ENCODE measurements around the gene DAGLB. TPM values are rescaled to one million over a fixed set of nuclear protein-coding genes. Genes with fewer than 3 reads are reported as not detected.
"Not testable (repeated sequence)": the region's sequence is repeated elsewhere in the genome, so short reads cannot be mapped to it uniquely, and the experiment has no call there.

The DAGLB gene
- total RNA-seq, 1 donor from 2014 or later, result 19.3 TPM

DNA sequence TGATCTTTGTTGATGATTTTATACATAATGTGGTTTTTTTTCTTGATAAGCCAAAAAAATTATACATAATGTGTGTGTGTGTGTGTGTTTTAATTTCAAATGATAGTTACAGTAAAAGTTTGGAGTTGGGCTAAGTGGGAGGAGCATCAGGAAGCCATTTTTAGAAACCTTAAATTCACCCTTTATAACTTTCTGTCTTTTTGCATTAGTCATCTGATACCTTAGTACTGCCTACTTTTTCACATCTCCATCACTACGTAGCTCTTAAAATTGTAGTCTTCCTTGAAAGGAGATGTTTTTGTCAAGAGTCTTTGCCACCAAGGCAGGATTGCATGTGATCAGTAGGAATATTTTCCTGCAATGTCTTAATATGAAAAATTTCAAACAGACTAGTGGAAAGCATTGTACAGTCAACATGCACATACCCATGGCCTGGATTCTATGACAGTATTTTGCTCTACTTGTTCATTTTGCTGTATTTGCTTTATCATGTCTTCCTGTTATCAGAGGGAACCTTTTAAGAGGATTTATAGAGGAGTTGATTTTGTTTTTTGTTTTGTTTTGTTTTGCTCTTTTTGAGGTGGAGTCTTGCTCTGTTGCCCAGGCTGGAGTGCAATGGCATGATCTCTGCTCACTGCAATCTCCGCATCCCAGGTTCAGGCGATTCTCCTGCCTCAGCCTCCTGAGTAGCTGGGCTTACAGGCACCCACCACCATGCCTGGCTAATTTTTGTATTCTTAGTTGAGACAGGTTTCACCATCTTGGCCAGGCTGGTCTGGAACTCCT lies 67.3 kb downstream of the DAGLB start:
- H3K27me3 ChIP-seq (ENCODE audit: control insufficient read depth in 3 of 3, insufficient read depth in 3 of 3, low read length in 3 of 3), result no peaks in the 10 kb centered on the region
- H3K9me3 ChIP-seq (ENCODE audit: control insufficient read depth in 3 of 3, low read length in 3 of 3), result no peaks in the 10 kb centered on the region
- H3K36me3 ChIP-seq (ENCODE audit: control insufficient read depth in 3 of 3, insufficient read depth in 3 of 3, low read length in 3 of 3), result no peaks in the 10 kb centered on the region
- H3K9ac ChIP-seq (ENCODE audit: low read depth in 1 of 3, low read length in 3 of 3), result no peak overlapping the region
- H3K27ac ChIP-seq (ENCODE audit: low read depth, low read length), result no peak overlapping the region
- H3K4me1 ChIP-seq (ENCODE audit: control insufficient read depth in 3 of 3, insufficient read depth in 3 of 3, low read length in 3 of 3), result peaks cover 40 to 56% (median 50%) of the 10 kb centered on the region in 3 donors
- H3K4me3 ChIP-seq (ENCODE audit: low read length in 3 of 3), result no peak overlapping the region

DNA sequence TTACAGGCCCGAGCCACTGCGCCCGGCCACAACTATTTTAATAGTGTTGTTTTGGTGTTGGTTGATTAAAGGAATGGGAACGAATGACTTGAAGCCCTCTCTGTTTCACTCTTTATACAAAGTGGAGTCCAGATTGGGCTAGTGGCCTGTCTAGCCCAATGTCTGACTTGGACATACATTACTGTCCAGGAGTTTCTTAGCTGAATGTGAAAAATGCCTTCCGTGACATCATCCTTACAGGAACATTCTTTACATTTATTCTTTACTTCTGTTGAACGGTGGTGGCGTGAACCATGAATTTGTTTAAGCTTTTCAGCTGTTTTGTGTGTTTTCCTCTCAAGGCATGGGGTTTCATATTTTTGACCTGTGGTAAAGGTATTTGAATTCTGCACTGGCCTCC lies 67.9 kb downstream of the DAGLB start:
- no peak overlapping the region for H3K27ac ChIP-seq (ENCODE audit: low read depth, low read length)
- no peak overlapping the region for H3K4me3 ChIP-seq (ENCODE audit: low read length in 3 of 3)
- no peaks in the 10 kb centered on the region for H3K9me3 ChIP-seq (ENCODE audit: control insufficient read depth in 3 of 3, low read length in 3 of 3)
- peak overlapping the region in 1 of 3 donors; percentile 1 for H3K9ac ChIP-seq (ENCODE audit: low read depth in 1 of 3, low read length in 3 of 3)
- peaks cover 36 to 55% (median 44%) of the 10 kb centered on the region in 3 donors for H3K4me1 ChIP-seq (ENCODE audit: control insufficient read depth in 3 of 3, insufficient read depth in 3 of 3, low read length in 3 of 3)
- H3K27me3 ChIP-seq (ENCODE audit: control insufficient read depth in 3 of 3, insufficient read depth in 3 of 3, low read length in 3 of 3), result no peaks in the 10 kb centered on the region
- no peaks in the 10 kb centered on the region for H3K36me3 ChIP-seq (ENCODE audit: control insufficient read depth in 3 of 3, insufficient read depth in 3 of 3, low read length in 3 of 3)

DNA sequence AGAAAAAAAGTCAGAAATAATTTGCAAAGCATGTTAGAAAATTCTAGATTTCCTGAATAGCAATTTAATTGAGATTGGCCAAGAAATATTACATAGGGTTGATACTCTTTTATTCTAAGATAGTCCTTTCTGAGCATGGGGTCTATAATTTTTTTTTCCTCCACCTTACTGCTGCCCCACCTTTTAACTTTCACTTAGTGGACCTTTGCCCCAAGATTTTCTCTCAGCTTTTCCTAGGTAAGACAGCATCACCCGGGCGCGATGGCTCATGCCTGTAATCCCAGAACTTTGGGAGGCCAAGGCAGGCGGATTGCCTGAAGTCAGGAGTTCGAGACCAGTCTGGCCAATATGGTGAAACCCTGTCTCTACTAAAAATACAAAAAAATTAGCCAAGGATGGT lies 69.2 kb downstream of the DAGLB start:
- H3K4me3 ChIP-seq (ENCODE audit: low read length in 3 of 3); H3K9ac ChIP-seq (ENCODE audit: low read depth in 1 of 3, low read length in 3 of 3); H3K27me3 ChIP-seq (ENCODE audit: control insufficient read depth in 3 of 3, insufficient read depth in 3 of 3, low read length in 3 of 3); H3K9me3 ChIP-seq (ENCODE audit: control insufficient read depth in 3 of 3, low read length in 3 of 3); H3K27ac ChIP-seq (ENCODE audit: low read depth, low read length); H3K36me3 ChIP-seq (ENCODE audit: control insufficient read depth in 3 of 3, insufficient read depth in 3 of 3, low read length in 3 of 3): not testable (repeated sequence)
- peaks cover 28 to 45% (median 35%) of the 10 kb centered on the region in 3 donors for H3K4me1 ChIP-seq (ENCODE audit: control insufficient read depth in 3 of 3, insufficient read depth in 3 of 3, low read length in 3 of 3)

DNA sequence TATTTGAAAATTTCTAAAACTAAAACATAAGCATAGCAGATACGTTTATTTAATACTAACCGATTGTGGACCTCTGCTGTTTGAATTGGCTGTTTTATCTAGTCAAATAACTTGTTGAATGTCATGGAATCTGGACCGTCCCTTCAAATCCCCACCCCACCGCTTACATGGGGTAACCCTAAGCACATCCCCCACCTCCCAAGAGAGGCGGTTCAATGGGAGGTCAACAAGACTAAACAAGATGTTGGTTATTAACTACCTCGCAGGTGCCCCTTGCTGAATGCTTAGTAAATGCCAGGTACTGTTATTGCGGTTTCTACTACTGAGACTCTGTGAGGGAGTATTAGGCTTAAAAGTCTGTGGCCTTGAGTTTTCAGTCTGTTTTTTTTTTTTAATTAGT lies 70.9 kb downstream of the DAGLB start:
- peaks cover 28 to 36% (median 29%) of the 10 kb centered on the region in 3 donors for H3K4me1 ChIP-seq (ENCODE audit: control insufficient read depth in 3 of 3, insufficient read depth in 3 of 3, low read length in 3 of 3)
- H3K36me3 ChIP-seq (ENCODE audit: control insufficient read depth in 3 of 3, insufficient read depth in 3 of 3, low read length in 3 of 3), result no peaks in the 10 kb centered on the region
- peak overlapping the region in 2 of 3 donors; percentile 3 to 19 for H3K4me3 ChIP-seq (ENCODE audit: low read length in 3 of 3)
- no peak overlapping the region for H3K9ac ChIP-seq (ENCODE audit: low read depth in 1 of 3, low read length in 3 of 3)
- H3K27ac ChIP-seq (ENCODE audit: low read depth, low read length), result peak overlapping the region; percentile 30
- no peaks in the 10 kb centered on the region for H3K9me3 ChIP-seq (ENCODE audit: control insufficient read depth in 3 of 3, low read length in 3 of 3)
- H3K27me3 ChIP-seq (ENCODE audit: control insufficient read depth in 3 of 3, insufficient read depth in 3 of 3, low read length in 3 of 3), result no peaks in the 10 kb centered on the region

DNA sequence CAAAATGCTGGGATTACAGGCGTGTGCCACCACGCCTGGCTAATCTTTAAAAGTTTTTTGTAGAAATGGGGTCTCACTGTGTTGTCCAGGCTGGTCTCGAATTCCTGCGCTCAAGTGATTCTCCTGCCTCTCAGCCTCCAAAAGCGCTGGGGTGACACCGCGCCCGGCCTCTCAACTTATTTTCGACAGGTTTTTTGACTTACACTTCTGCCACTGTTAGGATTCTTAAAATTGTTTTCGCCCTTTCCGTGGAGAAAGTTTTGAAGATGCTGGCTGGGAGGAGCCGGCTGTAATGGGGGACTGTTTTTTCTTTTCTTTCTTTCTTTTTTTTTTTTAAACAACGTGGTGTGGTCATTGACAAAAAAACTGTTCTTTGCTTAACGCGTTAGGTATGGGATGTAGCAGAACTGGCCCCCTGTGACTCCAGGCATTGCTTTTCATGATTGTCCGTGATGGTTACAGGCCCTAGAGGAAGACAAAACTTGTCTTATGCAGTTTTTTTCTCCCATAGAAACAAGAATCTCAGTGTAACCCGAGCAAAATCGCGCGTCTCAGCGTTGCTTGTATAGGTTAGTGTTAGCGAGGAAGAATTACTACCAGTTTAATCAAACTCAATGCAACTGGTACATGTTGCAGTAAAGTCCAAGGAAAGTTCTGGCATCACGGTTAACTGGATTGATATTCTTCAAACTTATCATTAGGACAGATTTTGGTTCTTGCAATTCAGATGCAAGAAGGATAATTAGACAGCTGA lies 72.2 kb downstream of the DAGLB start:
- Histone ChIP-seq H3K27me3 (ENCODE audit: control insufficient read depth in 3 of 3, insufficient read depth in 3 of 3, low read length in 3 of 3) (no peaks in the 10 kb centered on the region), H3K9me3 (ENCODE audit: control insufficient read depth in 3 of 3, low read length in 3 of 3) (no peaks in the 10 kb centered on the region), H3K4me3 (ENCODE audit: low read length in 3 of 3) (peak overlapping the region; percentile 71 to 78 (median 72)), H3K36me3 (ENCODE audit: control insufficient read depth in 3 of 3, insufficient read depth in 3 of 3, low read length in 3 of 3) (no peaks in the 10 kb centered on the region), H3K4me1 (ENCODE audit: control insufficient read depth in 3 of 3, insufficient read depth in 3 of 3, low read length in 3 of 3) (peaks cover 26 to 28% (median 27%) of the 10 kb centered on the region in 3 donors), H3K27ac (ENCODE audit: low read depth, low read length) (peak overlapping the region; percentile 77), H3K9ac (ENCODE audit: low read depth in 1 of 3, low read length in 3 of 3) (peak overlapping the region; percentile 85 to 91 (median 88))

DNA sequence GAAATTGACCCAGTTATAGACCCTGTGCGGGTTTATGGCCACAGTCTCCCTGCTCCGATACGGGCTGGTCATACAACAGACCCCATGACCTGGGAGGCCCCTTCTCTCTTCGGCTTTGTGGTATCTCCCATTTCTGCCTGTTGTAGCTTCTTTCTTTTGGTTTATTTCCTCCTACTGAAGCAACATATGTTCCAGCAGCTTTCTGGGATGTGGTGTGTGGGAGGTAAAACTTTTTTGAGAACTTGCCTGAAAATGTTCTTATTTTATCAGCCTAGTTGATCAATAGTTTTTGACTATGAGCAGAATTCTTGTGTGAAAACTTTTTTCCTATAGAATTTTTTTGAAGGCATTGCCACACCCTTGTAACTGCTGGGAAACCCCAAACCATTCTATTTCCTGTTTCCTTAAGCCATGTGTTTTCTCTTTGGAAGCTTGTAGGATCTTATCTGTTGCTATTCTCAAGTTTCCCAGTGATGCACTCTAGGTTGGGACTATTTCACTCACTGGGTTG lies 80.0 kb downstream of the DAGLB start:
- Histone ChIP-seq H3K36me3 (ENCODE audit: control insufficient read depth in 3 of 3, insufficient read depth in 3 of 3, low read length in 3 of 3) (no peaks in the 10 kb centered on the region), H3K27ac (ENCODE audit: low read depth, low read length) (no peak overlapping the region), H3K9me3 (ENCODE audit: control insufficient read depth in 3 of 3, low read length in 3 of 3) (no peaks in the 10 kb centered on the region), H3K4me3 (ENCODE audit: low read length in 3 of 3) (no peak overlapping the region), H3K27me3 (ENCODE audit: control insufficient read depth in 3 of 3, insufficient read depth in 3 of 3, low read length in 3 of 3) (no peaks in the 10 kb centered on the region), H3K9ac (ENCODE audit: low read depth in 1 of 3, low read length in 3 of 3) (no peak overlapping the region), H3K4me1 (ENCODE audit: control insufficient read depth in 3 of 3, insufficient read depth in 3 of 3, low read length in 3 of 3) (no peaks in the 10 kb centered on the region)

DNA sequence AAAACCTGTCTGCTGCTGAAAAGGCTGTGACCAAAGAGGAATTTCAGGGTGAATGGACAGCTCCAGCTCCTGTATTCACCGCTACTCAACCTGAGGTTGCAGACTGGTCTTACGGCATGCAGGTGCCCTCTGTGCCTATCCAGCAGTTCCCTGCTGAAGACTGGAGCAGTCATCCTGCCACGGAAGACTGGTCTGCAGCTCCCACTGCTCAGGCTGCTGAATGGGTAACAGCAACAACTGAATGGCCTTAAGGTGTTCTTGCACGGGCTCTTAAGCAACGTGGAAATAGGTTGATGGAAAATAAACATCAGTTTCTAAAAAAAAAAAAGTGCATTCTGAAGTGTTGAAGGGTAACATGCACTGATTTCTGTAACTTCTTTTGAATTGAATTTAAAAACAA lies 82.3 kb downstream of the DAGLB start:
- Histone ChIP-seq H3K9ac (ENCODE audit: low read depth in 1 of 3, low read length in 3 of 3) (no peak overlapping the region), H3K27ac (ENCODE audit: low read depth, low read length) (no peak overlapping the region)

DNA sequence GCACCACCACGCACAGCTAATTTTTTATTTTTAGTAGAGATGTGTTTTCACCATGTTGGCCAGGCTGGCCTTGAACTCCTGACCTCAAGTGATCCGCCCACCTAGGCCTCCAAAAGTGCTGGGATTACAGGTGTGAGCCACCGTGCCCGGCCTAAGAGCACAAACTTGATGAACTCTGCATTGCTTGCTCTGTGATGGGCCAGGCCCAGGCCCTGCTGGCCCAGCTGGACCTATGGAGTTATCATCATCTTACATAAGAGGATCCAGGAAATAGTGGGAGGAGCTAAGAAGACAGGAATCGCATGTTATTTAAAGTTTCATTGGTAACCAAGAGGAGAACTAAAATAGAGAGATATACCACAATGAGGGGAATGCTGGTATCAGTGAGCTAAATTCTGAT lies 86.9 kb downstream of the DAGLB start:
- no peaks in the 10 kb centered on the region for H3K4me1 ChIP-seq (ENCODE audit: control insufficient read depth in 3 of 3, insufficient read depth in 3 of 3, low read length in 3 of 3)
- H3K9ac ChIP-seq (ENCODE audit: low read depth in 1 of 3, low read length in 3 of 3), result no peak overlapping the region
- H3K27ac ChIP-seq (ENCODE audit: low read depth, low read length), result no peak overlapping the region
- H3K36me3 ChIP-seq (ENCODE audit: control insufficient read depth in 3 of 3, insufficient read depth in 3 of 3, low read length in 3 of 3), result no peaks in the 10 kb centered on the region
- H3K27me3 ChIP-seq (ENCODE audit: control insufficient read depth in 3 of 3, insufficient read depth in 3 of 3, low read length in 3 of 3), result no peaks in the 10 kb centered on the region
- H3K4me3 ChIP-seq (ENCODE audit: low read length in 3 of 3), result no peak overlapping the region
- no peaks in the 10 kb centered on the region for H3K9me3 ChIP-seq (ENCODE audit: control insufficient read depth in 3 of 3, low read length in 3 of 3)

More for the DNA sequence above, 82.3 kb downstream of the DAGLB start:
- Histone ChIP-seq H3K4me1 (ENCODE audit: control insufficient read depth in 3 of 3, insufficient read depth in 3 of 3, low read length in 3 of 3) (no peaks in the 10 kb centered on the region), H3K4me3 (ENCODE audit: low read length in 3 of 3) (no peak overlapping the region), H3K27me3 (ENCODE audit: control insufficient read depth in 3 of 3, insufficient read depth in 3 of 3, low read length in 3 of 3) (no peaks in the 10 kb centered on the region), H3K9me3 (ENCODE audit: control insufficient read depth in 3 of 3, low read length in 3 of 3) (no peaks in the 10 kb centered on the region), H3K36me3 (ENCODE audit: control insufficient read depth in 3 of 3, insufficient read depth in 3 of 3, low read length in 3 of 3) (no peaks in the 10 kb centered on the region)

DNA sequence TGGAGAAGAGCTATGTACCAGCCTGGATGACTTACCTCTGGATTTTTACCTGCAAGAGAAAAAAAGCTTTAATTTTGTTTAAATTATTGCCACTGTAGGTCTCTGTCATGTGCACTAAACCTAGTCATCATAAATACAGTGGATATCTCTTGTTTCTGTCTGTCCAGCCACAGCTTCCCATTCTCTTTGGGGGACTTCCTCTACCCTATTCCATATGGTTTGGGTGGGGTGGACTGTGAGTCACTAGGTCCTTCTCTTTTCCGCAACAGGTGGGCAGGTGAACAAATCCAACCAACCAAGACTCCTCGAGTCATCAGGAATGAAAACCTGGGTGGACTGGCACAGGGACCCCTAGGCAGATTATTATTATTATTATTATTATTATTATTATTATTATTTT lies 88.0 kb downstream of the DAGLB start:
- Histone ChIP-seq H3K4me1 (ENCODE audit: control insufficient read depth in 3 of 3, insufficient read depth in 3 of 3, low read length in 3 of 3) (no peaks in the 10 kb centered on the region), H3K9ac (ENCODE audit: low read depth in 1 of 3, low read length in 3 of 3) (no peak overlapping the region), H3K4me3 (ENCODE audit: low read length in 3 of 3) (no peak overlapping the region), H3K9me3 (ENCODE audit: control insufficient read depth in 3 of 3, low read length in 3 of 3) (no peaks in the 10 kb centered on the region), H3K36me3 (ENCODE audit: control insufficient read depth in 3 of 3, insufficient read depth in 3 of 3, low read length in 3 of 3) (no peaks in the 10 kb centered on the region), H3K27ac (ENCODE audit: low read depth, low read length) (no peak overlapping the region), H3K27me3 (ENCODE audit: control insufficient read depth in 3 of 3, insufficient read depth in 3 of 3, low read length in 3 of 3) (no peaks in the 10 kb centered on the region)

Data from skeletal muscle tissue (tissue), 4 donors.